ENCODE measurements around the gene NATD1. TPM values are rescaled to one million over a fixed set of nuclear protein-coding genes. Genes with fewer than 3 reads are reported as not detected.
"Not testable (repeated sequence)": the region's sequence is repeated elsewhere in the genome, so short reads cannot be mapped to it uniquely, and the experiment has no call there.

Gene NATD1
- total RNA-seq, 2 donors from 2014 or later: 16.5 to 26.3 TPM

GRCh38 chr17:21199311-21199710 is 53.9 kb downstream of the NATD1 start:
- DNase-seq (ENCODE audit: low spot score): no peak
- peaks cover 20% of the 10 kb centered on the region for H3K4me1 ChIP-seq (replicated peaks)
- TF ChIP-seq CTCF (IDR thresholded peaks at IDR 0.05) (no peak), POLR2A (IDR thresholded peaks at IDR 0.05) (no peak)
- H3K4me3 ChIP-seq: no peak overlapping the region
- 51% methylated on average over 9 of the region's 9 CpGs for WGBS
- no peaks in the 10 kb centered on the region for H3K27me3 ChIP-seq (replicated peaks; ENCODE audit: insufficient read depth)
- H3K27ac ChIP-seq: no peak overlapping the region
- H3K36me3 ChIP-seq: peaks cover 0 to 5% of the 10 kb centered on the region in 2 donors
- no peaks in the 10 kb centered on the region for H3K9me3 ChIP-seq
- intact Hi-C loops (cut with DNase I): no loop called here

GRCh38 chr17:21198411-21198810 is 54.8 kb downstream of the NATD1 start:
- WGBS: 91% methylated on average over 20 of the region's 20 CpGs
- H3K4me1 ChIP-seq (replicated peaks): peaks cover 20% of the 10 kb centered on the region
- no peaks in the 10 kb centered on the region for H3K27me3 ChIP-seq (replicated peaks; ENCODE audit: insufficient read depth)
- H3K36me3 ChIP-seq: peaks cover 0 to 5% of the 10 kb centered on the region in 2 donors
- no peak overlapping the region for H3K4me3 ChIP-seq
- TF ChIP-seq POLR2AphosphoS5 (IDR thresholded peaks at IDR 0.05): no peak
- no peak for TF ChIP-seq POLR2A (IDR thresholded peaks at IDR 0.05)
- no peak for TF ChIP-seq CTCF (IDR thresholded peaks at IDR 0.05)
- intact Hi-C loops (cut with DNase I): no loop called here
- no peak overlapping the region for H3K27ac ChIP-seq
- DNase-seq (ENCODE audit: low spot score): no peak
- no peaks in the 10 kb centered on the region for H3K9me3 ChIP-seq

- H3K27me3 ChIP-seq (replicated peaks; ENCODE audit: insufficient read depth): no peaks in the 10 kb centered on the region
- intact Hi-C loops (cut with DNase I): no loop called here
- H3K27ac ChIP-seq: no peak overlapping the region
- peak; percentile 34 for DNase-seq (ENCODE audit: low spot score)
- H3K36me3 ChIP-seq: peaks cover 0 to 5% of the 10 kb centered on the region in 2 donors
- TF ChIP-seq POLR2A (IDR thresholded peaks at IDR 0.05) (no peak), POLR2AphosphoS5 (IDR thresholded peaks at IDR 0.05) (peak; percentile 36)
- no peak overlapping the region for H3K4me3 ChIP-seq
- 42% methylated on average over 5 of the region's 5 CpGs for WGBS
- peaks cover 16% of the 10 kb centered on the region for H3K4me1 ChIP-seq (replicated peaks)
- no peaks in the 10 kb centered on the region for H3K9me3 ChIP-seq
Measured at GRCh38 chr17:21196126-21196525, 57.1 kb downstream of the NATD1 start.

- Histone ChIP-seq H3K4me3 (no peak overlapping the region), H3K27me3 (replicated peaks; ENCODE audit: insufficient read depth) (no peaks in the 10 kb centered on the region), H3K27ac (peak overlapping the region in 1 of 2 donors; percentile 3), H3K9me3 (no peaks in the 10 kb centered on the region), H3K36me3 (peaks cover 0 to 5% of the 10 kb centered on the region in 2 donors), H3K4me1 (replicated peaks) (peaks cover 3% of the 10 kb centered on the region)
- 22% methylated on average over 5 of the region's 5 CpGs for WGBS
- DNase-seq (ENCODE audit: low spot score): peak; percentile 36
- TF ChIP-seq POLR2A (IDR thresholded peaks at IDR 0.05): no peak
- peak; percentile 19 for TF ChIP-seq POLR2AphosphoS5 (IDR thresholded peaks at IDR 0.05)
- intact Hi-C loops (cut with DNase I): no loop called here
Measured at GRCh38 chr17:21194703-21195102, 58.5 kb downstream of the NATD1 start.

- DNase-seq (ENCODE audit: low spot score): no peak
- Histone ChIP-seq H3K36me3 (peaks cover 0 to 5% of the 10 kb centered on the region in 2 donors), H3K27ac (no peak overlapping the region), H3K4me3 (no peak overlapping the region), H3K9me3 (no peaks in the 10 kb centered on the region), H3K4me1 (replicated peaks) (no peaks in the 10 kb centered on the region), H3K27me3 (replicated peaks; ENCODE audit: insufficient read depth) (no peaks in the 10 kb centered on the region)
- intact Hi-C loops (cut with DNase I): no loop called here
- TF ChIP-seq POLR2AphosphoS5 (IDR thresholded peaks at IDR 0.05): no peak
- TF ChIP-seq CTCF (IDR thresholded peaks at IDR 0.05): no peak
- no peak for TF ChIP-seq POLR2A (IDR thresholded peaks at IDR 0.05)
- WGBS: 28% methylated on average over 8 of the region's 8 CpGs
Measured at GRCh38 chr17:21194226-21194625, 59.0 kb downstream of the NATD1 start.

GRCh38 chr17:21193031-21193430 is 60.2 kb downstream of the NATD1 start:
- no peak for TF ChIP-seq POLR2A (IDR thresholded peaks at IDR 0.05)
- TF ChIP-seq CTCF (IDR thresholded peaks at IDR 0.05): no peak
- Histone ChIP-seq H3K4me1 (replicated peaks) (no peaks in the 10 kb centered on the region), H3K9me3 (no peaks in the 10 kb centered on the region), H3K36me3 (peaks cover 0 to under 1% of the 10 kb centered on the region in 2 donors), H3K27me3 (replicated peaks; ENCODE audit: insufficient read depth) (no peaks in the 10 kb centered on the region), H3K4me3 (no peak overlapping the region), H3K27ac (no peak overlapping the region)
- no peak for DNase-seq (ENCODE audit: low spot score)
- intact Hi-C loops (cut with DNase I): no loop called here
- 70% methylated on average over 5 of the region's 5 CpGs for WGBS

- H3K4me1 ChIP-seq (replicated peaks); intact Hi-C loops (cut with DNase I); H3K4me3 ChIP-seq; DNase-seq (ENCODE audit: low spot score); H3K27me3 ChIP-seq (replicated peaks; ENCODE audit: insufficient read depth); H3K27ac ChIP-seq; H3K36me3 ChIP-seq; H3K9me3 ChIP-seq: not testable (repeated sequence)
- 97% methylated on average over 7 of the region's 7 CpGs for WGBS
Measured at GRCh38 chr17:21192414-21192813, 60.8 kb downstream of the NATD1 start.
